ENCODE data around the gene CREB5.

Gene CREB5

DNA sequence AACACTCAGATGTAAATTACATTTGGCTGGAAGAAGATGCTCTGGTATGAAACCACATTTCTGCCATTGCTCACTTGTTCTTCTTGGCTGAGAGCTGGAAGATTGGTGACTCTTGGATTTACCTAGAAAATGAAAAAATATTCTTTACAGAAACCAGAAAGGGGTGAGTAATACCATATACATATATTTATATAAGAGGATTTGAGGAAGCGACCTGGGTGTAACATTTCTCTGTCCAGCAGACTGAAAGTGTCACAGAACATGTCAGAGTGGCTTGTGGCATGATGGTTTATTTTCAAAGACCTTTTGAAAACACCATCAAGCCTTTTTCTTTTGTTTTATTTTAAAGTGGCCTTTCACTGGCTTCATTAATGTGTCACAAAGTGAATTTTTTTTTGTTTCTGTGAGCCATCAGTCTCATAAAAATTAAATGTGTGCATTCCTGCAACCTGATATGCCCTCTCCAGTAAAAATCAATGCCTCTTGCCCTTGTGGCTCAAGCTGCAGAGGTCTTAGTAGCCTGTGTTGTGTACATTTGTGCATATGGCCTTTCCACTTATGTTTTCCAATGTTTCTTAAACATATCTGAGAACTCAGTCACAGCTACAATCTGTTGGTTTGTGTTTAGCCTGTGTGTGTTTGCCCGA is 23.5 kb downstream of the CREB5 start:
- DNase-seq, result peak; percentile 71

DNA sequence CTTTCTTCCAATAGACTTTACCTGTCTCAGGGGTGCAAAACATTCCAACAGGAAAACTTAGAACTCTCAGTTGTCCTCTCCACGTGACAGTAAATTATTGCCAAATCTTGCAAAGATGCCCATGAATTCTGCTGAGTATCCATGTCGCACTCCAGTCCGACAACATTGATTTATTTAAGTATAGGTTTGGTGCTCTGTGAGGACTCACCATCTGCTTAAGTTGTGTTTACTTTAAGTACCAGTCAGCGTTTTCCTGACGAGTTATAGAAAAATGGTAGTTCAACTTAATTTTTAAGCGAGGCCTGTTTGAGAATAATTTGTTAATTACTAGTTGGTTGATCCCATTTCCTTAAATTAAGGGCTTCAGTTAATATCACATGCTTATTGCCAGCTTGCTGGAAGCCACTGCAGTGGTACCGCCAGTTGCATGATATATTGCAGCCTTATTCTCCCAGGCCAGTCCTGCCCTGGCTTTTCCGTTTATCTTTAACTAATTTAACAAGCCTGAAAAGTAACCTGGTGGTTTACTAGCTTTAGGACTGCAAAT is 27.8 kb downstream of the CREB5 start:
- no peak for DNase-seq

- DNase-seq, result no peak
These were observed 30.5 kb downstream of the CREB5 start for GRCh38 chr7:28442540-28443420.

GRCh38 chr7:28446131-28446530 is 33.8 kb downstream of the CREB5 start:
- no peak for DNase-seq

GRCh38 chr7:28447071-28447470 is 34.8 kb downstream of the CREB5 start:
- DNase-seq, result no peak

DNA sequence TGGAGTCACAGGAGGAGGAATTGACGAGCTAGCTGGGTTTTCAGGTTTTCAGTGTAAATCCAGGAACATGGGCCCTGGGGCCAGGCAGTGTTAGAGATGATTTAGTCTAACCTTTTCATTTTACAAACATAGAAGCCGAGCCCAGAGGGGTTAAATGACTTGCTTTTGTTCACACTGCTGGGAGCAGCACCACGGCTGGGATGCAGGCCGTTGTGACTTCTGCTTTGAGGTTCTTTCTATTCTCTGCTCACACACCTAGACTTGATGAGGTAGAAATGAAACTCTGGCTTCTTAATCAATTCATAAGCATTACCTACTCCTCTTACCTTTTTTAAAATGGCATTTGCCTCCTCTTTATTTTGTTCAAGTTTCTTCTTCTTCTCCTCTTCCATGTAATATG is 36.4 kb downstream of the CREB5 start:
- no peak for DNase-seq

GRCh38 chr7:28452681-28453080 is 40.4 kb downstream of the CREB5 start:
- DNase-seq, result no peak

DNA sequence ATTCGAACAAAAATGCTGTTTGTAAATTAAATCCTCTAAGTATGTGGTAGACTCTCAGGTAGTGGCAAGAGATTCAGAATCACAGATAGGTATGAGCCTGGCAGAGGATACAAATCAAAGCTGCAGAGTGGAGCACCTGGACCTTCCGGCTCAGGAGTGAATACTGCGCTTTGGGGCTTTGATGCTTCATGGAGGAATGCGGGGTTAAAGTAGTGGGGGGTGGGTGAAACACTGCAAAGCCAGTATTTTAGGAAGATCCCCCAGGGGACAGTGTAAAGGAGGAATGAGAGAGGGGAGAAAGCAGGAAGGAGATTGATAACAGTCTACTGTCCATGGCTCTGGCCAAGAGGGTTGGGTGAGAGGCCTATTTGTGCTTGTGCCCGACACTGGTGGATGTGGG is 43.2 kb downstream of the CREB5 start:
- DNase-seq, result no peak

DNA sequence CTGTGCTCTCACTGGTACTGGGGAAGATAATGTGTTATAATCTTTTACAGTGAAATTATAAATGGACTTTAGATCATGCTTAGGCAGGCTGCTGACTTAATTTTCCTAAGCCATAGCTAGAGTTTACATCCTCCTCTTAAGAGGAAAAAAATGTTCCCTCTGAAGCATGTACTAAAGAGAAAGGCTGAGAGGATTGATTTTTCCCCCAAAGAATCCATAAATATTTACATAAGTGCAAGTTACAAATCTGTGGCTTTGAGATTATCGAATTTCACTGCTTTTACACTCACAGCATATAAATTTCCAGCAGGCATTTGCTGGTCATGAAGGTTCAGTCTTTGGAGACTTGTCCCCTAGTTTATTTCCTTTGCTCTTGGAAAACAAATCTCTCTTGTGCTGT is 43.7 kb downstream of the CREB5 start:
- DNase-seq, result no peak

DNA sequence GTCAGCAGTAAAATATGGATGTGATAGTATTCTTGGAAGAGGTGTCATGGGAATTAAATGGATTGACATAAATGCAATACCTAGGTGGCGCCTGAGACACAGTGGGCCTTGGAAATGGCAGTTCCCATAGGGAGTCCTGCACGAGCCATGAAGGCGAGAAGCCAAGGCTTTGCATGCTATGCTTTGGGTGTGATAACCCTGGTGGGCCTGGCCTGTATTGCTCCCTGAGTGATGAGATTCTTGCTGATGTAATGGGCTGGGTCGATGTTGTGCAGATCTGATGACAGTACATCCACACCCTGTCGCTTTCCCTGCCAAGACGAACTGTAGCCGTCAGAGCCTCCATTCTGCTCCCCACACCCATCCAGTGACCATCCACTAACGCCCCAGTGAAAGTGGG is 46.4 kb downstream of the CREB5 start:
- no peak for DNase-seq

DNA sequence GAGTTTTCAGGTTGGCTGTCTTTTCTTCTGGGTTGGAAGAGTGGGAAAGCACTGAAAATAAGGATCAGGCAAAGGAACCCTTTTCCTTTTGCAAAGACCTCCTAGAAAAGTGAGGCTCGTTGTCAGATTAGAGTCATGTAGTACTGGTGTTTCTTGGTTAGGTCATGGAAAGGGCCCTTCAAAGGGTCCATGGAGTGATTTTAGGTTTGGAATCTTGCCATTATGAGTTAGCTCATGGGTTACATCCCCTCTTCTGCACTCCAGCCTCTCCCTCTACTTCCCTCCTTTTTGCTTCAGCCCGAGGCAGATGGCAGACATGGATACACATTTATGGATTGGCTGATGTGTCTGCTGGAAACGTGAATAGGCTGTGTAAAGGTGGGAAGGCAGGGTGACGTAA is 47.0 kb downstream of the CREB5 start:
- DNase-seq, result no peak

DNA sequence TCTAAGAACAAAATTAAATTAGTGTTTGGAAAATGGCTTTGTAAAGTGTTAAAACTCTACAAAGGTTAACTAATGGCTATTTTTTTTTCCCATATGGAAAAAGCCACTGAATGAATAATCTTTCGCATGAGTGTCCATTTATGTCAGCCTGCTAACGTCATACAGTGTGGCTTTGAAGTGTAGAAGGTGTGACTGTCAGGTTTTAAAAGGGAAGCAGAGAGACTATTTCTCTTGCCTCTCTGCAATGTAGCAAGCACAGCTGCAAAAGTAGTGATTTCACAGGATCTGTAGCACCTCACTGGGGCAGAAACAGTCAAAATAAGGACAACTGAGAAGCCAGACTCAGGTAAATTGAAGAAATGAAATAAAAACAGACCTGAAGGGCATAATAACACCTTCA is 53.4 kb downstream of the CREB5 start:
- no peak for DNase-seq

- DNase-seq, result no peak
These were observed 54.0 kb downstream of the CREB5 start for GRCh38 chr7:28466341-28466740.

GRCh38 chr7:28466885-28467284 is 54.6 kb downstream of the CREB5 start:
- no peak for DNase-seq

- no peak for DNase-seq
These were observed 57.2 kb downstream of the CREB5 start for GRCh38 chr7:28469562-28469961.

DNA sequence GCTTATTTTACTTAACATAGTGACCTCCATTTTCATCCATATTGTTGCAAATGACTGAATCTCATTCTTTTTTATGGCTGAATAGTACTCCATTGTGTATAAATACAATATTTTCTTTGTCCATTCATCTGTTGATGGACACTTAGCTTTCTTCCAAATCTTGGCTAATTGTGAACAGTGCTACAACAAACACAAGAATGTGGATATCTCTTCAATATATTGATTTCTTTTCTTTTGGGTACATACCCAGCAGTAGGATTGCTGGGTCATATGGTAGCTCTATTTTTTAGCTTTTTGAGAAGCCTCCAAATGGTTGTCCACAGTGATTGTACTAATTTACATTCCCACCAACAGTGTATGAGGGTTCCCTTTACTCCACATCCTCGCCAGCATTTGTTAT is 58.0 kb downstream of the CREB5 start:
- DNase-seq, result no peak

GRCh38 chr7:28472332-28472731 is 60.0 kb downstream of the CREB5 start:
- DNase-seq, result no peak

DNA sequence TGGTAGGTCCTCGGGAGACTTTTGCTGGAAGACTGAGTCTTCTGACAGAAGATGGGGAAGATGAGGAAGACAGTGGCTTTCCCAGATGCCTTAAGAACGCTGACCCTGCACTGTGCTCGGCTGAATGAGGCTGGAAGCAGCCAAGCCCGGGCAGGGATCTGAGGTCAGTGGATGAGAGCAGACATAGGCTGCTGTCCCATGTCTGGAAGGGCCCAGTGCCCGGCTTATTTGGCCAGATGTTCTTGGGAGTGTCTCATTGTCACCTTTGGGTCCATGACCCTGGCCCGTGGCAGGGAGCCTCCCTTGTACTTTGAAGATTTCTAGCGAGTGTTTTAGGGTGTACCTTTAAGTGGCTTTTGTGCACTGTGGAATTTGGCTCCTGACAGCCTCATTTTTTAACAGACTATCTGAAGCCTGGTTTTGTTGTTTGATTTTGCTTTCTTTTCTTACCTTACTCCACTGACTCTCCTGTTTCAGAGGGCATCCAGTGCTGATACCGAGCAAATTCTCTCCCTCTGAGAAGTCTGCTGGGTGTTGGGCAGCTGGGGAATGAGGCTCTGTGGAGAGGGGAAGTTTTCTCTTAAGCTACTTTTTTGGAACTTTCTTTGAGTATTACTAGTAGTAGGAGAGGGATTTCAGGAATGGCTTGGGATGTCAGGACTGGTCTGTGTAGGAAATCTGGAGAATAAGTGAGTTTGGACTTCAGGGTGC is 61.4 kb downstream of the CREB5 start:
- no peak for DNase-seq

DNA sequence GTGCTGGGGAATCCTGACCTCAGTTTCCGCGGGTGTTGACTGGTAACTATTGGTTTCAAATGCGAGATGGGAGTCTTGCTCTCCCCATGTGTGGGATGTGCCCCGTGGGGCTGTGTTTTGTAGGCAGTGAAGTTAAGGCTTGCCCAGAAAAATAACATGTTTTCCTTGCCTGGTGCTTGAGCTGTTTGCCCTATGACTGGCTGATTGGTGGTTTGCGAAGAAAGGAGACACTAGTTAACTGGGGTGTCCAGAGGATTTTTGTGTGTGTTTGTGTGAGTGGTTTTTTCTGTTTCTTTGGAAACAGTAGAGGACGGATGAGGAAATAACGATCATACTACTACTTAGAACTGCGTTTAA is 61.9 kb downstream of the CREB5 start:
- no peak for DNase-seq

DNA sequence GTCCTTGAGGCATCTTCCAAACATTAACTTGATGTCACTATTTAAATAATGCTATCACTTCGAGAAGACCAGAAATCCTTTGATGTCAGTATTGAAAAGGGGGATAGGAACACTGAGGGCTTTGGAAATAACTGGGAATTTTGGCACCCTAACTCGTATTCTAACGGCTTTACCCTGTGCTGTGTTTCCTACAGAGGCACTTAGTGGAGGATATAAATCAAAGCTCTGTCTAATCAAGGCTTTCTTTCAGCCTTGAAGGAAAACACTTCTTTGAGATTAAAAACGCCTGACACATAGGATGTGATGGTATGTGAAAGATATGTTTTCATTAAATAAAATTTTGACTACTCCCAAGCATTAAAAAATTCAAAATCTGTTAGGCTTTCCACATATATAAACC is 62.3 kb downstream of the CREB5 start:
- no peak for DNase-seq

DNA sequence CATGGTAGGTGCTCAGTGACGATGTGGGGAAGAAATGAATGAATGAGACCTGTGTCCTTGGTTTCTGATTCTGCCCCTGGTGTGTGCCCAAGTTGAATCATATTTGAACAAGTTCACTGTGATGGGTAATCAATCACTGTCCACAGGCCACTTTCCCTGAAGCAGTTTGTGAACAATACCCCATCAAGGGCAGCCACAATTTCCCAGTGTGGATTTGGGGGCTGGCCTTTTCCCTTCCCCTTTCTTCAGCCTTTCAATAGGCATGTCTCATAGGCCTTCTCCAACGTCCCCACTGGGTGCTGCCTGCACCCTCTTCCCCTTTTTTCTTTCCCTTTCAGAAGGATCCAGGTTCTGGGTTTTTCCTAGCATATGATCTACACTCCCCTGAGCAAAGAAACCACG is 64.7 kb downstream of the CREB5 start:
- DNase-seq, result no peak

GRCh38 chr7:28478656-28479055 is 66.3 kb downstream of the CREB5 start:
- DNase-seq, result no peak

- DNase-seq, result no peak
These were observed 67.2 kb downstream of the CREB5 start for GRCh38 chr7:28479507-28479947.

DNA sequence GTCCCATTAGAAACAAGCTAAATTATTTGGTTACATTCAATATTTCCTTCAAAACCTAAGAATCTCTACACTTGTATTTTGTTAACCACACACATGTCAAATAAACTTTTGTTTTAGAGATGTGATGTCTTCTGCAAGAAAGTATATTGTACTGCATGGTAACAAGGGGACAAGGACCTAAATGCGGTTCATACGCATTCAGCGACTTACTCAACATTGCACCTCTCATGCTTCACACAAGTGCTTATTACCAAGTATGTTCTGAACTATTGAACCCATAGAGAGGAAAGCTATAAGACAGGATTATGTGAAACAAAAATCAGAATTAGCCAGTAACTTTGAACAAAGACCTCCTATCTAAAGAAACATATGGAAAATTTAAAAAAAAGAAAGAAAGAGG is 68.3 kb downstream of the CREB5 start:
- no peak for DNase-seq
